GM23338 (cell line): ENCODE data around the gene NHLRC3. TPM values are rescaled to one million over a fixed set of nuclear protein-coding genes. Genes with fewer than 3 reads are reported as not detected.

ENCODE experiments used
- ATAC-seq: fragments of 200-7000 bp; cut with Tn5 transposase; 3 replicates; pipeline ENCODE4 v1.9.1; 2020
- DNase-seq: peaks from one replicate; pipeline ENCODE4 v3.0.0-alpha.2; 2015; ENCODE audit warnings: low spot score
- H2AFZ ChIP-seq: fragments of 200-600 bp; sonication (generic); 2 replicates; pipeline ENCODE4 v1.8.0; 2016; ENCODE audit warnings: antibody characterized with exemption, mild to moderate bottlenecking, moderate library complexity
- H3F3A ChIP-seq: fragments of 200-600 bp; sonication (generic); replicated peaks from 2 replicates; pipeline ENCODE4 v1.8.0; 2017; ENCODE audit warnings: antibody characterized with exemption, mixed run types, low read depth
- H3K27ac ChIP-seq: fragments of 200-600 bp; sonication (generic); 2 replicates; pipeline ENCODE4 v1.6.1; 2016; ENCODE audit warnings: low read depth
- H3K27me3 ChIP-seq: fragments of 200-600 bp; sonication (generic); 2 replicates; pipeline ENCODE4 v1.8.0; 2016; ENCODE audit warnings: mild to moderate bottlenecking, mixed run types, moderate library complexity; ENCODE audit not compliant: insufficient read depth
- H3K36me3 ChIP-seq: fragments of 200-600 bp; sonication (generic); 2 replicates; pipeline ENCODE4 v1.8.0; 2016; ENCODE audit warnings: mild to moderate bottlenecking; ENCODE audit not compliant: insufficient read depth
- H3K4me1 ChIP-seq: fragments of 200-600 bp; sonication (generic); 2 replicates; pipeline ENCODE4 v1.8.0; 2016; ENCODE audit warnings: mild to moderate bottlenecking, moderate library complexity; ENCODE audit not compliant: insufficient read depth
- H3K4me2 ChIP-seq: fragments of 200-600 bp; sonication (generic); 2 replicates; pipeline ENCODE4 v1.7.1; 2017; ENCODE audit warnings: mixed run types
- H3K4me3 ChIP-seq: fragments of 200-600 bp; sonication (generic); 2 replicates; pipeline ENCODE4 v1.6.1; 2016; ENCODE audit warnings: mixed run types
- H3K79me2 ChIP-seq: fragments of 200-600 bp; sonication (generic); replicated peaks from 2 replicates; pipeline ENCODE4 v1.8.0; 2017; ENCODE audit warnings: mild to moderate bottlenecking; ENCODE audit not compliant: insufficient read depth
- H3K9me2 ChIP-seq: fragments of 200-600 bp; sonication (generic); 2 replicates; pipeline ENCODE4 v1.8.0; 2017; ENCODE audit not compliant: insufficient read depth
- H4K20me1 ChIP-seq: fragments of 200-600 bp; sonication (generic); replicated peaks from 2 replicates; pipeline ENCODE4 v1.8.0; 2017; ENCODE audit warnings: mild to moderate bottlenecking; ENCODE audit not compliant: insufficient read depth
- H3K27ac Mint-ChIP-seq: 2 replicates; pipeline ENCODE4 v1.8.0; 2020; ENCODE audit warnings: inconsistent platforms, mild to moderate bottlenecking, moderate library complexity, mixed read lengths
- H3K27me3 Mint-ChIP-seq: 3 replicates; pipeline ENCODE4 v1.8.0; 2022; ENCODE audit warnings: low read depth, mild to moderate bottlenecking, moderate library complexity, mixed read lengths, inconsistent platforms; ENCODE audit not compliant: insufficient read depth, poor library complexity
- H3K36me3 Mint-ChIP-seq: 3 replicates; pipeline ENCODE4 v1.8.0; 2021; ENCODE audit warnings: low read depth, mild to moderate bottlenecking, inconsistent platforms, moderate library complexity, mixed read lengths
- H3K4me1 Mint-ChIP-seq: 3 replicates; pipeline ENCODE4 v1.8.0; 2020; ENCODE audit warnings: mild to moderate bottlenecking, inconsistent platforms, mixed read lengths
- H3K4me3 Mint-ChIP-seq: 3 replicates; pipeline ENCODE4 v1.8.0; 2021; ENCODE audit warnings: moderate library complexity, mild to moderate bottlenecking, inconsistent platforms, mixed read lengths
- H3K9me3 Mint-ChIP-seq: 3 replicates; pipeline ENCODE4 v1.8.0; 2020; ENCODE audit warnings: moderate library complexity, mild to moderate bottlenecking, inconsistent platforms, mixed read lengths
- CREB1 ChIP-seq: fragments of 250-450 bp; sonication (Bioruptor Pico); IDR thresholded peaks from 2 replicates; pipeline ENCODE4 v1.5.0; 2020; ENCODE audit warnings: low read depth, mild to moderate bottlenecking, moderate library complexity
- EZH2 ChIP-seq: fragments of 200-600 bp; sonication (generic); IDR thresholded peaks from one replicate; pipeline ENCODE4 v1.8.0; 2017; ENCODE audit warnings: antibody characterized with exemption, mild to moderate bottlenecking, low read depth; ENCODE audit not compliant: unreplicated experiment
- EZH2phosphoT487 ChIP-seq: fragments of 200-600 bp; sonication (generic); IDR thresholded peaks from one replicate; pipeline ENCODE4 v1.8.1; 2018; ENCODE audit warnings: antibody characterized with exemption; ENCODE audit not compliant: unreplicated experiment
- NANOG ChIP-seq: IDR thresholded peaks from 2 replicates; pipeline ENCODE4 v1.6.1; 2016; ENCODE audit warnings: antibody characterized with exemption, borderline replicate concordance
- POLR2AphosphoS5 ChIP-seq: IDR thresholded peaks from 2 replicates; pipeline ENCODE4 v1.6.1; 2016; ENCODE audit warnings: antibody characterized with exemption, low read depth
- STAT1 ChIP-seq: IDR thresholded peaks from one replicate; pipeline ENCODE4 v1.6.1; 2016; ENCODE audit warnings: antibody characterized with exemption; ENCODE audit not compliant: unreplicated experiment
- ZNF114 ChIP-seq: fragments of 250-450 bp; sonication (Bioruptor Pico); IDR thresholded peaks from 2 replicates; pipeline ENCODE4 v1.5.0; 2020; ENCODE audit warnings: mild to moderate bottlenecking, moderate library complexity
- ZNF331 ChIP-seq: fragments of 250-450 bp; sonication (Bioruptor Pico); IDR thresholded peaks from 2 replicates; pipeline ENCODE4 v1.5.0; 2020; ENCODE audit warnings: low read depth, mild to moderate bottlenecking, moderate library complexity
- polyA plus RNA-seq: library from polyadenylated mRNA; unstranded; fragments of >200 nt; fragmentation: Nextera tagmentation; extraction: Ambion mirVana; gene quantifications from 2 replicates; pipeline ENCODE4 v1.2.1, GENCODE V29; 2016
- total RNA-seq: library from RNA; depleted of rRNA; stranded (reverse); fragments of >200 nt; shearing (Covaris generic); gene quantifications from 2 replicates; pipeline ENCODE4 v1.2.3, GENCODE V29; 2014
- TF ChIP-seq, protein P1 (sequence below): IDR thresholded peaks from one replicate; pipeline ENCODE4 v1.6.1; 2018; ENCODE audit warnings: antibody characterized with exemption; ENCODE audit not compliant: unreplicated experiment
- TF ChIP-seq, protein P2 (sequence below): fragments of 250-450 bp; sonication (Bioruptor Pico); IDR thresholded peaks from 2 replicates; pipeline ENCODE4 v1.5.0; 2020; ENCODE audit warnings: mild to moderate bottlenecking, moderate library complexity
- TF ChIP-seq, protein P3 (sequence below), 2 experiments: fragments of 200-600 bp in 1 of 2; sonication (generic) in 1 of 2; conservative IDR thresholded peaks; 2 replicates each; pipeline versions ENCODE4 v1.5.1 to v1.6.1; 2016 to 2017; ENCODE audit warnings: antibody characterized with exemption in 2 of 2, low read depth in 2 of 2, mild to moderate bottlenecking in 2 of 2, moderate library complexity in 1 of 2

The NHLRC3 gene
- total and polyA plus RNA-seq, 2 experiments from 2014 or later, result 11.8 to 15.6 TPM

DNA sequence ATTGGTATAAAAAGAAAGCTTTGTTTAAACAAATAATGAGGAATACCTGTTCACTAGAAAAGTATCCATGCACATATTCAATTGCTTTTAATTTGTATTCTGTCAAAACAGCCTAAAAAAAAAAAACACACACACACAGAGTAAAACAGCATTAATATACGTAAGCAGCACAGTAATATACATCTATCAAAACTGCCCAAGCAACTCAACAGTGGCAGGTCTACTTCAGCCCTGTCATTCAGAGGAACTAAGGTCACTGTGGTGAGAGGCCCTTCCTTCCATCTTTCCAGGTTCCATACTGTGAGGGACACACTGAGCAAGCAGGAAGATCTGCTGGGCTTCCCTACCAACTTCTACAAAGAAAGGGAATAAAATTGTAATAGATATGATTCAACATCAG is 4.2 kb upstream of the NHLRC3 start (continued):
- TF ChIP-seq, protein P1, sequence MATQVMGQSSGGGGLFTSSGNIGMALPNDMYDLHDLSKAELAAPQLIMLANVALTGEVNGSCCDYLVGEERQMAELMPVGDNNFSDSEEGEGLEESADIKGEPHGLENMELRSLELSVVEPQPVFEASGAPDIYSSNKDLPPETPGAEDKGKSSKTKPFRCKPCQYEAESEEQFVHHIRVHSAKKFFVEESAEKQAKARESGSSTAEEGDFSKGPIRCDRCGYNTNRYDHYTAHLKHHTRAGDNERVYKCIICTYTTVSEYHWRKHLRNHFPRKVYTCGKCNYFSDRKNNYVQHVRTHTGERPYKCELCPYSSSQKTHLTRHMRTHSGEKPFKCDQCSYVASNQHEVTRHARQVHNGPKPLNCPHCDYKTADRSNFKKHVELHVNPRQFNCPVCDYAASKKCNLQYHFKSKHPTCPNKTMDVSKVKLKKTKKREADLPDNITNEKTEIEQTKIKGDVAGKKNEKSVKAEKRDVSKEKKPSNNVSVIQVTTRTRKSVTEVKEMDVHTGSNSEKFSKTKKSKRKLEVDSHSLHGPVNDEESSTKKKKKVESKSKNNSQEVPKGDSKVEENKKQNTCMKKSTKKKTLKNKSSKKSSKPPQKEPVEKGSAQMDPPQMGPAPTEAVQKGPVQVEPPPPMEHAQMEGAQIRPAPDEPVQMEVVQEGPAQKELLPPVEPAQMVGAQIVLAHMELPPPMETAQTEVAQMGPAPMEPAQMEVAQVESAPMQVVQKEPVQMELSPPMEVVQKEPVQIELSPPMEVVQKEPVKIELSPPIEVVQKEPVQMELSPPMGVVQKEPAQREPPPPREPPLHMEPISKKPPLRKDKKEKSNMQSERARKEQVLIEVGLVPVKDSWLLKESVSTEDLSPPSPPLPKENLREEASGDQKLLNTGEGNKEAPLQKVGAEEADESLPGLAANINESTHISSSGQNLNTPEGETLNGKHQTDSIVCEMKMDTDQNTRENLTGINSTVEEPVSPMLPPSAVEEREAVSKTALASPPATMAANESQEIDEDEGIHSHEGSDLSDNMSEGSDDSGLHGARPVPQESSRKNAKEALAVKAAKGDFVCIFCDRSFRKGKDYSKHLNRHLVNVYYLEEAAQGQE, result no peak

DNA sequence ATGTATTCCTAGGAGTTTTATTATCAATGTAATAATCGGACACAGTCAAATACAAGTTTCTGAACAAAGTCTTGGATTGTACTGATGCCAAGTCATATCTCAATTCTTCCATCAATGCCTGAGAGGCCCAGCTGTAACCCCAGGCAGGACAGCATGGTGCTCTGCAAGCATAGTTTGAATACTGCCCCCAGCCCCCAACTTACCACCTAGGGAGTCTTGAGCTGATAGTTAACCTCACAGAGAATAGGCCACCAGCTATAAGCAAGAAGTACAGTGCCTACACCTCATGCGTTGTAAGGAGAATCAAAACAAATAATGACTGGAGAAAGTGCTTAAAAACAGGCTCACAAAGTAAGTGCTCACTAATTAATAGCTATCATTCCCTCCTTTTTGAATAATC is 3.1 kb upstream of the NHLRC3 start:
- Histone ChIP-seq H3K4me3 (peak overlapping the region; percentile 86), H3K27me3 (no peaks in the 10 kb centered on the region), H3K27ac (no peak overlapping the region), H2AFZ (no peak overlapping the region), H3K4me2 (peak overlapping the region; percentile 76), H3K36me3 (no peaks in the 10 kb centered on the region), H3K4me1 (peaks cover 19% of the 10 kb centered on the region), H3K79me2 (peaks cover 81% of the 10 kb centered on the region), H3K9me2 (no peaks in the 10 kb centered on the region), H3F3A (no peaks in the 10 kb centered on the region), H4K20me1 (peaks cover 33% of the 10 kb centered on the region; the same call in 1 of the 2 replicates)
- Mint-ChIP-seq H3K4me1 (peaks cover 32% of the 10 kb centered on the region), H3K4me3 (peak overlapping the region; percentile 93), H3K27me3 (peaks cover 2% of the 10 kb centered on the region), H3K27ac (no peak overlapping the region), H3K9me3 (no peaks in the 10 kb centered on the region), H3K36me3 (peaks cover 26% of the 10 kb centered on the region)
- DNase-seq, result peak; percentile 31
- ATAC-seq, result peak; percentile 10
- TF ChIP-seq EZH2phosphoT487 (no peak), CREB1 (CRISPR knock-in tag) (no peak), ZNF331 (CRISPR knock-in tag) (no peak), STAT1 (no peak), NANOG (no peak), ZNF114 (no peak), POLR2AphosphoS5 (no peak), EZH2 (no peak)
- TF ChIP-seq, protein P2, sequence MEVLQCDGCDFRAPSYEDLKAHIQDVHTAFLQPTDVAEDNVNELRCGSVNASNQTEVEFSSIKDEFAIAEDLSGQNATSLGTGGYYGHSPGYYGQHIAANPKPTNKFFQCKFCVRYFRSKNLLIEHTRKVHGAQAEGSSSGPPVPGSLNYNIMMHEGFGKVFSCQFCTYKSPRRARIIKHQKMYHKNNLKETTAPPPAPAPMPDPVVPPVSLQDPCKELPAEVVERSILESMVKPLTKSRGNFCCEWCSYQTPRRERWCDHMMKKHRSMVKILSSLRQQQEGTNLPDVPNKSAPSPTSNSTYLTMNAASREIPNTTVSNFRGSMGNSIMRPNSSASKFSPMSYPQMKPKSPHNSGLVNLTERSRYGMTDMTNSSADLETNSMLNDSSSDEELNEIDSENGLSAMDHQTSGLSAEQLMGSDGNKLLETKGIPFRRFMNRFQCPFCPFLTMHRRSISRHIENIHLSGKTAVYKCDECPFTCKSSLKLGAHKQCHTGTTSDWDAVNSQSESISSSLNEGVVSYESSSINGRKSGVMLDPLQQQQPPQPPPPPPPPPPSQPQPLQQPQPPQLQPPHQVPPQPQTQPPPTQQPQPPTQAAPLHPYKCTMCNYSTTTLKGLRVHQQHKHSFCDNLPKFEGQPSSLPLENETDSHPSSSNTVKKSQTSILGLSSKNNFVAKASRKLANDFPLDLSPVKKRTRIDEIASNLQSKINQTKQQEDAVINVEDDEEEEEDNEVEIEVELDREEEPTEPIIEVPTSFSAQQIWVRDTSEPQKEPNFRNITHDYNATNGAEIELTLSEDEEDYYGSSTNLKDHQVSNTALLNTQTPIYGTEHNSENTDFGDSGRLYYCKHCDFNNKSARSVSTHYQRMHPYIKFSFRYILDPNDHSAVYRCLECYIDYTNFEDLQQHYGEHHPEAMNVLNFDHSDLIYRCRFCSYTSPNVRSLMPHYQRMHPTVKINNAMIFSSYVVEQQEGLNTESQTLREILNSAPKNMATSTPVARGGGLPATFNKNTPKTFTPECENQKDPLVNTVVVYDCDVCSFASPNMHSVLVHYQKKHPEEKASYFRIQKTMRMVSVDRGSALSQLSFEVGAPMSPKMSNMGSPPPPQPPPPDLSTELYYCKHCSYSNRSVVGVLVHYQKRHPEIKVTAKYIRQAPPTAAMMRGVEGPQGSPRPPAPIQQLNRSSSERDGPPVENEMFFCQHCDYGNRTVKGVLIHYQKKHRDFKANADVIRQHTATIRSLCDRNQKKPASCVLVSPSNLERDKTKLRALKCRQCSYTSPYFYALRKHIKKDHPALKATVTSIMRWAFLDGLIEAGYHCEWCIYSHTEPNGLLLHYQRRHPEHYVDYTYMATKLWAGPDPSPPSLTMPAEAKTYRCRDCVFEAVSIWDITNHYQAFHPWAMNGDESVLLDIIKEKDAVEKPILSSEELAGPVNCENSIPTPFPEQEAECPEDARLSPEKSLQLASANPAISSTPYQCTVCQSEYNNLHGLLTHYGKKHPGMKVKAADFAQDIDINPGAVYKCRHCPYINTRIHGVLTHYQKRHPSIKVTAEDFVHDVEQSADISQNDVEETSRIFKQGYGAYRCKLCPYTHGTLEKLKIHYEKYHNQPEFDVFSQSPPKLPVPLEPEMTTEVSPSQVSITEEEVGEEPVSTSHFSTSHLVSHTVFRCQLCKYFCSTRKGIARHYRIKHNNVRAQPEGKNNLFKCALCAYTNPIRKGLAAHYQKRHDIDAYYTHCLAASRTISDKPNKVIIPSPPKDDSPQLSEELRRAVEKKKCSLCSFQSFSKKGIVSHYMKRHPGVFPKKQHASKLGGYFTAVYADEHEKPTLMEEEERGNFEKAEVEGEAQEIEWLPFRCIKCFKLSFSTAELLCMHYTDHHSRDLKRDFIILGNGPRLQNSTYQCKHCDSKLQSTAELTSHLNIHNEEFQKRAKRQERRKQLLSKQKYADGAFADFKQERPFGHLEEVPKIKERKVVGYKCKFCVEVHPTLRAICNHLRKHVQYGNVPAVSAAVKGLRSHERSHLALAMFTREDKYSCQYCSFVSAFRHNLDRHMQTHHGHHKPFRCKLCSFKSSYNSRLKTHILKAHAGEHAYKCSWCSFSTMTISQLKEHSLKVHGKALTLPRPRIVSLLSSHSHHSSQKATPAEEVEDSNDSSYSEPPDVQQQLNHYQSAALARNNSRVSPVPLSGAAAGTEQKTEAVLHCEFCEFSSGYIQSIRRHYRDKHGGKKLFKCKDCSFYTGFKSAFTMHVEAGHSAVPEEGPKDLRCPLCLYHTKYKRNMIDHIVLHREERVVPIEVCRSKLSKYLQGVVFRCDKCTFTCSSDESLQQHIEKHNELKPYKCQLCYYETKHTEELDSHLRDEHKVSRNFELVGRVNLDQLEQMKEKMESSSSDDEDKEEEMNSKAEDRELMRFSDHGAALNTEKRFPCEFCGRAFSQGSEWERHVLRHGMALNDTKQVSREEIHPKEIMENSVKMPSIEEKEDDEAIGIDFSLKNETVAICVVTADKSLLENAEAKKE (CRISPR knock-in tag), result no peak
- TF ChIP-seq, protein P3, sequence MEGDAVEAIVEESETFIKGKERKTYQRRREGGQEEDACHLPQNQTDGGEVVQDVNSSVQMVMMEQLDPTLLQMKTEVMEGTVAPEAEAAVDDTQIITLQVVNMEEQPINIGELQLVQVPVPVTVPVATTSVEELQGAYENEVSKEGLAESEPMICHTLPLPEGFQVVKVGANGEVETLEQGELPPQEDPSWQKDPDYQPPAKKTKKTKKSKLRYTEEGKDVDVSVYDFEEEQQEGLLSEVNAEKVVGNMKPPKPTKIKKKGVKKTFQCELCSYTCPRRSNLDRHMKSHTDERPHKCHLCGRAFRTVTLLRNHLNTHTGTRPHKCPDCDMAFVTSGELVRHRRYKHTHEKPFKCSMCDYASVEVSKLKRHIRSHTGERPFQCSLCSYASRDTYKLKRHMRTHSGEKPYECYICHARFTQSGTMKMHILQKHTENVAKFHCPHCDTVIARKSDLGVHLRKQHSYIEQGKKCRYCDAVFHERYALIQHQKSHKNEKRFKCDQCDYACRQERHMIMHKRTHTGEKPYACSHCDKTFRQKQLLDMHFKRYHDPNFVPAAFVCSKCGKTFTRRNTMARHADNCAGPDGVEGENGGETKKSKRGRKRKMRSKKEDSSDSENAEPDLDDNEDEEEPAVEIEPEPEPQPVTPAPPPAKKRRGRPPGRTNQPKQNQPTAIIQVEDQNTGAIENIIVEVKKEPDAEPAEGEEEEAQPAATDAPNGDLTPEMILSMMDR (conservative IDR thresholded peaks at IDR 0.05; ENCODE audit: low read depth in 2 of 2), result no peak
